Activated T-helper 9 cell treated with anti-CD3 and anti-CD28 coated beads, Interleukin-2, amount 50 U/mL, for 16 hours (primary cell): ENCODE data around the gene ILKAP.

Experiments
- DNase-seq: peaks from one replicate; pipeline ENCODE4 v3.0.0-alpha.2; 2020; ENCODE audit warnings: low read depth

Gene ILKAP

DNA sequence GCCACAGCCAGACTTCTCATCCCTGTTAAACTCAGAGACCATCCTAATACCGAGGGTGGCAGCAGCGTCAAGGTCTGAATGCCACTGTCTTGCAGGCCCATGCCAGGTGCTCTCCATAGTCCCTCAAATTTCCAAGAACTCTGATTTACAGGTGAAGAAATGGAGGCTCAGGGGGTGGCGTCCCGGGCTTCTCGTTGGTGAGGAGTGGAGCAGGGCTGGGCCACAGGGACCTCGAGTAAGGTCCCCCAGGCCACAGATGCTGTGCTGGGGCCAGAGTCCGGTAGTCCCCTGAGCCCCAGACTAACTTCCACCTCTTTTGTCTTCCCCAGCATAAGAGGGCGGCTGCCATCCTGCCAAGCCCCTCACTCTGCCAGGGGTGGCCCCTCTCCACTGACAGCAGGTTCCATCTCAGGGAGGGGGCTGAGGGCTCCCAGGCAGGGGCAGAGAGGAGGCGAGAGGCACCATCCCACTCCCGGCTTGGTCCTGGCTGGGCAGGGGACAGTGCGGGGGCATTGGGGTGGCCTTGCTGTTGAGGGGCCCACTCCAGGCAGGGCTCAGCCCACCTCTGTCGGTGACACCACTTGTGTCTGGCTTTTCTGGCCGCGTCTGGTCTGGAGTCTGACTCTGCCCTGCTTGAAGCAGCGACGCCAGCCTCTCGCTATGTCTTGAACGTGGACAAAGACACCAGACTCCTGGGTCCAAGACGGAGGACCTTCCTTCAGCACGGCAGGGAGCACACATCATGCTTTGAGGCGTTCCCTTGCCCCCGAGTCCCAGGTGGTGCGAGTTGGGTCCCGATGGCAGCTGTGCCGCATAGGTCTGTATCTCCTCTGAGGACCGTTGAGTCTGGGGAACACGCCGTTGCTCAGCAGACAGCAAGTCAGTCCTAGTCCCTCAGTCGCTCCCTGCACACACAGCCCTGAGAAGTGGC is 80.9 kb downstream of the ILKAP start:
- no peak for DNase-seq

DNA sequence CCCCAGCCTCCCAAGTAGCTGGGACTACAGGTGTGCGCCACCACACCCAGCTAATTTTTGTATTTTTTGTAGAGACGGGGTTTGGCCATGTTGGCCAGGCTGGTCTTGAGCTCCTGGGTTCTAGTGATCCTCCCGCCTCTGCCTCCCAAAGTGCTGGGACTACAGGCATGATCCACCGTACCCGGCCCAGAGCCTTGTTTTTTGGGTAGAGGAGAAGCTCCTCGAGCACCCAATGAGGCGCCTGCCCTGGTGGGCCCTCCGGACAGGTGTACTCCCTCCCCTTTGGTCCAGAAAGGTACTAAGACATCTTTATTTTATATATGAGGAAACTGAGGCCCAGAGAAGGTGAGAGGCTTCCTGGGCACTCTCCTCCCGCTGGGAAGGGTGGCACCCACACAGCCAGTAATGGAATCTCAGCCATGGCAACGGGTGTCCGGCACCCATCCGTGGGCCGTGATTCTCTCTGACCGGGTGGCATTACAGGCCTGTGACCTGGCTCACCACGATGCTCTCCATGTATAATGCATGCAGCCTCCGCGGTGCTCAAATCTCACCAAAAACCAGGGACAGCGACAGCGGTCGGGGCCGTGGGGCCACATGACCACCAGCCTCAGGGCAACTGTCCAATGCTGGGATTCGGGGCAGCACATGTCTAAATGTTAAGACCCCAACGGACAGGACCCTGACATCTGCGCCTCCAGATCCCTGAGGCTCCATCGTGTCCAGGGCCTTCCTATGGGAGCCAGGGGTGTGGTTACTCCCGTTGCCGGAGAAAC is 81.8 kb downstream of the ILKAP start:
- no peak for DNase-seq

DNA sequence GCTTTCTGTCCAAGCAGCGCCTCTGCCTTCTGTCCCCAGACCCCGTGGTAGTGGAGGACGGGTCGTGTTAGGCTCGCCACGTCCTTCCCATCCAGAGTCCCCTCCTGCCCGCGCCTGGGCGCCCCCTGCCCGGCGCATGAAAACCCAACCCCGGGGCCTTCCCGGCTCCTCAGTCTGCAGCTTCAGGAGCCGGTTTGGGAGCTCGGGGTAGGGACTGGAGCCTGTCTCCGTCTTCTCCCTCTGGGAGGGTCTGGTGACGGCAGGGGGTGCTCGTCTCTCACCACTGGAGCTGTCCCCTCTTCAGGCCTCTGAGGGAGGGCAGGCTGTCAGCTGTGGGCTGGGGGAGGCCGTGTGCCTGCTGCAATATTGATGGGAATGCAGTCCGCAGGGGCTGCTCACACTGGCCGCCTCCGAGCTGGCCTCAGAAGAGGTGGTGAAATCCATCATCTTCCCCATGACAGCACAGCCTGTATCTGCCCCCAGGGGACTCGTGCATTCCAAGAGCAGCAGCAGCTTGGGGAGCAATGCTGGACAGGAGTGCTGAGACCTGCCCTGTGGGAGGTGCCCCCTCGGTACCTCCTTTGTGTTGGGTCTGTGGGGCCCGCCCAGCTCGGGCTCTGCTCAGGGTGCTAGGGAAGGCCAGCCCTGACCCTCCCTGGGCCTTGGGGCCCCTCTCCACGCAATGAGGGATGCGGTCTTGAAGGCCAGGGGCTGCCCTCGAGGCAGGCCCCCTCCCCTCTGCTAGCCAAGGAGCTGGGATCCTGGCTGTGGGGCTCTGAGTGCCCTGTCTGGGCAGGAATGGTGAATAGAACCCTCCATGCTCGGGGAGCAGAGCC is 82.8 kb downstream of the ILKAP start:
- no peak for DNase-seq
